Osteoblast (primary cell): ENCODE measurements around the gene TCEA2. TPM values are rescaled to one million over a fixed set of nuclear protein-coding genes. Genes with fewer than 3 reads are reported as not detected.

ENCODE experiments used
- DNase-seq: peaks from one replicate; pipeline ENCODE4 v3.0.0; 2011; ENCODE audit warnings: low spot score, mixed read lengths; ENCODE audit not compliant: insufficient read length; ENCODE audit errors: missing footprints
- H2AFZ ChIP-seq: 2 replicates; pipeline ENCODE4 v1.6.0; 2011; ENCODE audit warnings: mild to moderate bottlenecking, low read length
- H3K27ac ChIP-seq: 2 replicates; pipeline ENCODE4 v1.5.1; 2011; ENCODE audit warnings: mild to moderate bottlenecking, low read depth, low read length, moderate library complexity
- H3K27me3 ChIP-seq: 2 replicates; pipeline ENCODE4 v1.6.0; 2012; ENCODE audit warnings: mild to moderate bottlenecking, control low read depth, inconsistent platforms, low read length, moderate library complexity; ENCODE audit not compliant: insufficient read depth
- H3K36me3 ChIP-seq: 2 replicates; pipeline ENCODE4 v1.5.1; 2011; ENCODE audit warnings: mild to moderate bottlenecking, low read length, control low read depth, moderate library complexity; ENCODE audit not compliant: insufficient read depth
- H3K4me1 ChIP-seq: 2 replicates; pipeline ENCODE4 v1.5.1; 2011; ENCODE audit warnings: mild to moderate bottlenecking, low read length, control low read depth, moderate library complexity; ENCODE audit not compliant: insufficient read depth
- H3K4me2 ChIP-seq: 2 replicates; pipeline ENCODE4 v1.6.0; 2011; ENCODE audit warnings: mild to moderate bottlenecking, low read length; ENCODE audit not compliant: insufficient read depth
- H3K4me3 ChIP-seq: fragments of 200-600 bp; sonication (generic); 3 replicates; pipeline ENCODE4 v1.5.1; 2012; ENCODE audit warnings: mild to moderate bottlenecking, low read length, inconsistent platforms; ENCODE audit not compliant: insufficient read depth
- H3K79me2 ChIP-seq: 2 replicates; pipeline ENCODE4 v1.6.0; 2012; ENCODE audit warnings: mild to moderate bottlenecking, low read length, control low read depth, inconsistent platforms; ENCODE audit not compliant: insufficient read depth
- H3K9me3 ChIP-seq: 2 replicates; pipeline ENCODE4 v1.5.1; 2011; ENCODE audit warnings: low read depth, low read length, control low read depth
- H4K20me1 ChIP-seq: 2 replicates; pipeline ENCODE4 v1.6.0; 2012; ENCODE audit warnings: mild to moderate bottlenecking, low read length, control low read depth; ENCODE audit not compliant: insufficient read depth
- CTCF ChIP-seq: IDR thresholded peaks from 2 replicates; pipeline ENCODE4 v1.5.1; 2011; ENCODE audit warnings: mild to moderate bottlenecking, low read depth, low read length, moderate library complexity; ENCODE audit errors: extremely low read depth
- total RNA-seq: library from RNA; depleted of rRNA; stranded (reverse); fragments of >200 nt; gene quantifications from 2 replicates; pipeline ENCODE4 v1.2.3, GENCODE V29; 2012

TCEA2 gene
- total RNA-seq, 1 donor = 31.5 TPM

DNA sequence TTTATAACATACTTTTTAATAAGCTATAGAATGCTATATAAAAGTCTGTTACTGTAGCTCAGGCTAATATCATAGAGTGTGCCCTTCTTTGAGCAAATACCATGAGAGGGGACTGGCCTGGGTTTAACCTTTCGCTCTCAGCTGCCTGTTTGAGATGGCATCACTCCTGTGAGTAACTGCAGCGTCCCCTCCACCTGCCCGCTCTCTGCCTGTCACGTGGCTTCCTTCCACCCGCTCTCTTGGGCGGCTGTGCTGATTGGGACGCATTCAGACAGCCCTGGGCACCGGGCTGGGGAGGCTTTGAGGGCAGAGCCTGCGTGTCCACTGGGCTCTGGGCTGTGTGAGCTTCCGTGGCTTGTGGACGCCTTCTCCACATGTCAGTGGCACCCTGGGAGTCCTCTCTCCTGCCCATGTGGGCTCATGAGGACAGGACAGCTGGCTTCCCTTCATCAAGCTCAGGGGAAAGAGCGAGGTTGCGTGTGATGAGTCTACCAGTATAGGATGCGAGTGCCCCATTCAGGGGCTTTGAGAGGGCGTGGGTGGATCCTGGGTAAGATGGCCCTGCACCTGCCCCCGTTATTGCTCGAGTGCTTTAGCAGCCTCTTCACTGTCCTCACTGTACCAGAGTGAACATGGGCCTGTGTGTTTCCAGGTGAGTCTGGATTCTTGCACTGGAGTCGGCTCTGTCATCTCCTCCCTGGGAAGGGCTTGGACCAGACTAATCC is 37.7 kb upstream of the TCEA2 start:
- Histone ChIP-seq H3K27me3 (no peaks in the 10 kb centered on the region), H2AFZ (no peak overlapping the region), H3K9me3 (no peaks in the 10 kb centered on the region), H3K36me3 (peaks cover 65% of the 10 kb centered on the region), H3K4me2 (no peak overlapping the region), H3K4me1 (no peaks in the 10 kb centered on the region), H4K20me1 (peaks cover 28% of the 10 kb centered on the region), H3K27ac (no peak overlapping the region), H3K4me3 (no peak overlapping the region), H3K79me2 (peaks cover 2% of the 10 kb centered on the region)
- peak; percentile 80 for DNase-seq
- no peak for TF ChIP-seq CTCF

DNA sequence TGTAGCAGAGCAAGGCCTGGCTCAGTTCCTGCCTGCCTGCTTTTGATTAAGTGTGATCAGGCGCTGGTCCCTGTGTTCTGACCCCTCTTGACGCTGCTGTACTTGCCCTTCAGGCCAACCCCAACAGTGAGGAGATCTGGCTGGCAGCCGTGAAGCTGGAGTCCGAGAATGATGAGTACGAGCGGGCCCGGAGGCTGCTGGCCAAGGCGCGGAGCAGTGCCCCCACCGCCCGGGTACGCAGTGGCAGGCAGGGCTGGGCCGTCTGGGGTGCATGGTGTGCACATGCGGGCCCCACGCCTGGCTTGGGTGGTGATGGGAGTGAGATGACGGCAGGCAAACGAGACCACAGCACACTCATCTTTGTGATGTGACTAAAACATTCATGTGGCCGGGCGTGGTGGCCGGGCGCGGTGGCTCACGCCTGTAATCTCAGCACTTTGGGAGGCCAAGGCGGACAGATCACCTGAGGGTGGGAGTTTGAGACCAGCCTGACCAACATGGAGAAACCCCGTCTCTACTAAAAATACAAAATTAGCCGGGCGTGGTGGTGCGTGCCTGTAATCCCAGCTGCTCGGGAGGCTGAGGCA is 37.1 kb upstream of the TCEA2 start:
- Histone ChIP-seq H3K4me2 (no peak overlapping the region), H2AFZ (no peak overlapping the region), H3K36me3 (peaks cover 72% of the 10 kb centered on the region), H3K4me1 (no peaks in the 10 kb centered on the region), H3K4me3 (no peak overlapping the region), H4K20me1 (peaks cover 30% of the 10 kb centered on the region), H3K9me3 (no peaks in the 10 kb centered on the region), H3K27ac (no peak overlapping the region), H3K27me3 (no peaks in the 10 kb centered on the region), H3K79me2 (peaks cover 2% of the 10 kb centered on the region)
- no peak for TF ChIP-seq CTCF
- peak; percentile 58 for DNase-seq

- Histone ChIP-seq H3K27me3 (no peaks in the 10 kb centered on the region), H3K4me1 (no peaks in the 10 kb centered on the region), H3K9me3 (no peaks in the 10 kb centered on the region), H3K4me3 (no peak overlapping the region), H3K79me2 (no peaks in the 10 kb centered on the region), H3K36me3 (peaks cover 74% of the 10 kb centered on the region), H2AFZ (no peak overlapping the region), H3K4me2 (no peak overlapping the region), H4K20me1 (peaks cover 17% of the 10 kb centered on the region), H3K27ac (no peak overlapping the region)
- peak; percentile 76 for DNase-seq
- no peak for TF ChIP-seq CTCF
Measured at GRCh38 chr20:64027981-64028685, 34.9 kb upstream of the TCEA2 start.
